NCI-H1105 treated with DMSO at 0.1 percent for 48 hours (cell line): ENCODE measurements around the gene HIBCH.
"Not testable (repeated sequence)": the region's sequence is repeated elsewhere in the genome, so short reads cannot be mapped to it uniquely, and the experiment has no call there.

ENCODE experiments used
- DNase-seq: peaks from one replicate; lab custom pipeline; 2025; lab: John Stamatoyannopoulos, UW

The HIBCH gene

DNA sequence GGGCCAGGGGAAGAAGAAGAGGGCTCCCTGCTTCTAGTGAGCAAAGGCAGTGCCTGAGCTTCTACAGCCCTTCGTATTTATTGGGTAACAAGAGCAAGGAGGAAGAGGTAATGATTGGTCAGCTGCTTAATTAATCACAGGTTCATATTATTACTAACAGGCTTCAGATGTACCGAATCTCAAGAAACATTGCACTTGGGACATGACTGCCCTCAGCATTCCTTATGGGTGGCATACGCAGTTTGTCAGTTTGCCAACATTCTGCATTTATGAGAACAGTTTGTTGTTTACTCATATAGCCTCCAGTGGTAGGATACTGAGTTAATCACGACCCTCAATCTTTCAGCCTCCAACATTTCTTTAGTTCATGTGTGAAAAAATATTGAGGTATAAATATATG is 84.5 kb downstream of the HIBCH start:
- DNase-seq: no peak

DNA sequence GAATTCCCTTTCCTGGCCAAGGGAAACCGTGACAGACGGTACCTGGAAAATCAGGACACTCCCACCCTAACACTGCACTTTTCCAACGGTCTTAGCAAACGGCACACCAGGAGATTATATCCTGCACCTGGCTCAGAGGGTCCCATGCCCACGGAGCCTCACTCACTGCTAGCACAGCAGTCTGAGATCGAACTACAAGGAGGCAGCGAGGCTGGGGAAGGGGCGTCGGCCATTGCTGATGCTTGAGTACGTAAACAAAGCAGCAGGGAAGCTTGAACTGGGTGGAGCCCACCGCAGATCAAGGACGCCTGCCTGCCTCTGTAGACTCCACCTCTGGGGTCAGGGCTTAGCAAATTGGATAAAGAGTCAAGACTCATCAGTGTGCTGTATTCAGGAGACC is 95.6 kb downstream of the HIBCH start:
- DNase-seq: not testable (repeated sequence)

DNA sequence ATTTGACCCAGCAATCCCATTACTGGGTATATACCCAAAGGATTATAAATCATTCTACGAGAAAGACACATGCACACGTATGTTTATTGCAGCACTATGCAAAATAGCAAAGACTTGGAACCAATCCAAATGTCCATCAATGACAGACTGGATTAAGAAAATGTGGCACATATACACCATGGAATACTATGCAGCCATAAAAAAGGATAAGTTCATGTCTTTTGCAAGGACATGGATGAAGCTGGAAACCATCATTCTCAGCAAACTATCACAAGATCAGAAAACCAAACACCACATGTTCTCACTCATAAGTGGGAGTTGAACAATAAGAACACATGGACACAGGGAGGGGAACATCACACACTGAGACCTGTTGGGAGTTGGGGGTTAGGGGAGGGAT is 96.9 kb downstream of the HIBCH start:
- DNase-seq: not testable (repeated sequence)

DNA sequence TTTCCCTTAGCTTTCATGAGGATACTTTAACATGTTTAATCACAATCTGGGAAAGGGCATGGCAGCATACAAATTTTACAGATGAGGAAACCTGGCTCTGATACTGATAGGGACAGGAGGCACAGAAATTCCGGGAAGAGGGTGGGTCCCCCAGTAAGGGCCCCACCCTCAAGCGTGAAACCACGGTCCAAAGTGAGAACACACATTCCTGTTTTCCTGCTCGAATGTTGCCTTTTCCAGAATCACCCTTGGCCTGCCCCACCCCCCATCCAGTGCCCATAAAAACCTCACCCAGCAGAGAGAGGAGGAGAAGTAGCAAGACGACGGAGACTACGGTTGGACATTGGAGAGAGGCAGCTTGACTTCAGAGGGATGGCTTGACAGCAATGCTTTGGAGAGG is 98.2 kb downstream of the HIBCH start:
- no peak for DNase-seq

DNA sequence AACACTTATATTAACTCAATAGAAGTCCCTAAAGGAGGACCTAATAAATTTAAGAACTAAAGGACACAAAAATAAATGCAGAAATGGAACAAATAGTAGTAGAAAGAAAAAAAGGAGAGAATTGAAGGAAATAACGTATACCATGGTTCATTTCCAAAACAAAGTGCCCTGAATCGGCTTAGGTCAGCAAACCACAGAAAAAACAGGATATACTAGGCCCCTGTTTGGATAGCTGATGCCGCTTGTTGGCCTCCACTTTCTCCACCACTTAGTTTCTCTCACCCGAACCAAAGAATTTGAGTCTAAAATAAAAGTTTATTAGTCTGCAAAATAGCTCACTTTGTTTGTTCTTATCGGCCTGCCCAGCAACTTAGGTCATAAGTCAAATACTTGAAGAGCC is 100.4 kb downstream of the HIBCH start:
- DNase-seq: no peak

DNA sequence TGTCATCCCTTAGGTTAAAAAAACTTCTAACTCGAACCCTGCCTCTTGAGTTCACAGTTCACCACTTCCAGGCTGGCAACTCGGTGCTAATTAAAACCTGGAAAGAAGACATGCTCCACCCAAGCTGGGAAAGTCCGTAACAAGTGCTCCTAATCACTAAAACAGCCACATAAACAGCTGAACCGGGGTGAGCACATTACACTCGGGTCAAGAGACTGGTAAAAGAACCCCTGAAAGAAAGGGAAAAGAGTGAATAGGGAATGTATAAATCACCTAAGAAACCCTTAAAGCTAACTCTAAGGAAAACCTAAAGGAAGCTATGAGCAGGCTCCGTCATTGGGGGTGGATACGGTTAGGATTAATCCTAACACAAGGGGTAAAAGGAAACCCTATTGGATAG is 102.0 kb downstream of the HIBCH start:
- DNase-seq: no peak

DNA sequence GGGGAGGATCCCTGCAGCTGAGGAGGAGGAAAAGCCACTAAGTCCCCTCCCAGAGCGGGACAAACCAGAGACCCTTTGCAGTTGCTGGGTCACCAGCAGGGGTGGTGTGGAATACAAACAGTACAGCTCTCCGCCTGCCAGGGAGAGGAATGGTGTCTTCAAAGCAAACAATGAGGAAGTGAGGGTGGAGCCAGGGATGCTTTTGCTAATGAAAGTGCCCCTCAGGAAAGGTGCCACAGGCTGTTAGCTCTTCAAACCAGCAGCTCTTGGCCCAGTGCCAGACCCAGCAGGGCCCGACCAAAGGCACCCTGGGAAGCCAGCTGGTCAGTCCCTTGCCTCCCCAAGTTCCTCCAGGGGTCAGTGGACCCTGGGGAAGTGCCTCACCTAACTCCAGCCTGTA is 102.8 kb downstream of the HIBCH start:
- DNase-seq: peak; percentile 65

DNA sequence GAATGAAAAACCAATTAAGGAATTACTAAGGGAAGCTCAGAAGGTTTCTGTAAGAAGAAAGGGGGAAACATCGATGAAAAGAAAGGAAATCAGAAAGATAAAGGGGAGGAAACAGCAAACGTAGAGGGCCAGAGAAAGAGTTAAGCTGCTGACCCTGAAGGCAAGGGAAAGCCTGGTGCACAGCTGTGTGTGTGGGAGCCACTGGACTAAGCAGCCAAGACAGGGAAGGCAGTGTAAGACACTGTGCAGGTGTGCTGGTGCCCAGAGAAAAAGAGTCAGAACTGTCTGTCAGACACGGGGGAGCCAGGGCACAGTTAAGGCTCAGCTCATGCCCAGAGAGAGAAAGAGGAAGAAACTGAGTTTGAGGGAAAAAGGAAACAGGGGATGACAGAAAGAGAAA is 104.0 kb downstream of the HIBCH start:
- DNase-seq: no peak

DNA sequence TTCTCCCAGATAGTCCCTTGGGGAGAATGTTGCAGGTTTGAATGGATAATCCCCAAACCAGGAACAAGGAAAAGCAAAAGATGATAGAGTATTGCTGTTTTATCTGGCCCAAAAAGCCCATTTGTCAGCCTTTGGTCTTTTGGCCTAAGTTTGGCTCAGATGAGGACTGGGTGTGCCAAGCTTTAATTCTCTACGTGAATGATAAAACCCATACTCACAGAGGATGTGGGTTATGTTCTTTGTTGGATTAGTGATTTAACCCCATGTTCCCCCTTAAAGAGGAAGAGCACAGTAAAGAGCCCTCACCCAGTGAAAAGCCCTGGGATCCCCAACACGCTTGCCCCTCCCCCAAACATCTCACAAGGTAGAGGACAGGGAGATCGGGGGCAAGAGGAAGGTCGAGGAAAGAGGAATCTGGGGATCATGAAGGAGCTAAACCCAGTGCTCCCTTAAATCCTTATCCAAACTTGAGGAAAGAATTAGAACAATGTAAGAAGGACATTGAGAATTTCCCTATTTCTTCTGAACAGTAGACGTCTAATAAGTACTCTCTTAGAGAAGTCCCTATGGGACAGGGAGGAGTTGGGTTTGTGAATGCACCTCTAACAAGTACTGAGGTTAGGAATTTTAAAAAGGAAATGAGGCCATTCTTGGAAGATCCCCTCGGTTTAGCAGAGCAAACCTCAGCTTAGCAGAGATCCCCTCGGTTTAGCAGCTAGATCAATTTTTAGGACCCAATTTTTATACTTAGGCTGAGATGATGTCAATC is 105.0 kb downstream of the HIBCH start:
- DNase-seq: no peak

DNA sequence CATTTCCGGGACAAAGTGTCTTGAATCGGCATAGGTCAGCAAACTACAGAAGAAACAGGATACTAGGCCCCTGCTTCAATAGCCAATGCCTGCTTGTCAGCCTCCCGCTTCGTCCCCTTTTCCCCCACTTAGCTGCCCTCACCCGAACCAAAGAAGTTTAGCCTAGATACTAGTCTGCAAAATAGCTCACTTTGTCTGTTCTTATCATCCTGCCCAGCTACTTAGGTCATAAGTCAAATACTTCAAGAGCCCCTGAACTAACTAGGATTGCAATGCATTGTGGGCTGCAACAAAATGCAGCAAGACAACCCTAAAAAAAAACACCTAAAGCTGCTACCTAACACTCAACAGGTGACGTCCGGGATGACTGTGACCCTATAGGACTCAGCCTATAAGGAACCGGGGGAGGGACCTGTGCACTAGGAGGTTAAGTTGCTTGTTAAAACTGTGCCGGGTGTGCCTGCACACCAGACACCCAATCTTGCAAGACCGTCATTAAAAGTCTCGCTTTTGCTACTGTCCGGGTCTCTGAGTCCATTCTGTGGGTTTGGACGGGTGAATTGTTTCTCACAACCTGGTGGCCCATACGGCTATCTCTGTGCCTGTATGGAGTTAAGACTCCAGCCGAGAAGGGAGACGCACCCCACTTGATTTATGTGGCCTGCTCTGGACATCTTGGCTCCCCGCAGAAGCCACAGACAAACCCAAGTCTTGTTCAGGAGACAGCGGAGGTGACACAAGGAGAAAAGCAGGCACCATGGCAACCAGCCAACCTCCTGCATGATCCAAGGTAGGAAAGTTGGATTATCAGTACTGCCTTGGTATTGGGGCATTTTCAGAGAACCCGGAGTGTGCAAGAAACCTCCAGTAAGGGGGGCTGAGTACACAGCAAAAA is 105.9 kb downstream of the HIBCH start:
- DNase-seq: no peak

DNA sequence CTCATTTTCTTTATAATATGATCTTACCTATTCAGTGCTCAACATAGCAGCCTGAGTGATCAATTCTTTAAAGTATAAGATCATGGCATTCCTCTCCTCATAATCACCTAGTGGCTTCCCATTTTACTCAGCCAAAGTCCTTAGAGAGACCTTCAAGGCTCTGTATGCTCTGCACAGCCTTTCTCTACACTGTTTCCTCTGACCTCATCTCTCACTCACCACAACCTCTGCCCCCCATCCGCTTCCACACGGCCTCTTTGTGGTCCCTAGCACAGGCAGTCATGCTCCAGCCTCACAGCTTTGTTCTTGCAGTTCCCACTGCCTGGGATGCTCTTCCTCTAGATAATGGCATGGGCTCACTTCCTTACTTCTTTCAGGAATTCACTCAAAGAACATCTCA is 109.2 kb downstream of the HIBCH start:
- DNase-seq: no peak

DNA sequence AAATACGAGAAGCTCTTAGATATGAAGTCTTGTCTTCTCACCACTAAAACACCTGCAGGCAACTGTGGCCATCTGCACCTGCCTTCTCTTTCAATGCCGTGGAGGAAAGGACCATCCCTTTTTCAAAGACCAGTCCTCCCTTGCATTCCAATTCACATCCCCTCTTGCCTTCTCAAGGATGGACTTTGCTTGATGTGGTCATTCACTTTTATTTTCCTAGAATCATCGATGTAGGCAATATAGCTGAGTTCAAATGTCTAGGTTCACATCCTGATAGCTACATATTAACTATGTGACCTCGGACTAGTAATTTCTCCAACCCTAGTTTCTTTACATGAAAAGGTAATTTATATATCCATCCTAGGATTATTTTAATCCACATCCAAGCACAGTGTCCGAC is 110.1 kb downstream of the HIBCH start:
- DNase-seq: no peak

DNA sequence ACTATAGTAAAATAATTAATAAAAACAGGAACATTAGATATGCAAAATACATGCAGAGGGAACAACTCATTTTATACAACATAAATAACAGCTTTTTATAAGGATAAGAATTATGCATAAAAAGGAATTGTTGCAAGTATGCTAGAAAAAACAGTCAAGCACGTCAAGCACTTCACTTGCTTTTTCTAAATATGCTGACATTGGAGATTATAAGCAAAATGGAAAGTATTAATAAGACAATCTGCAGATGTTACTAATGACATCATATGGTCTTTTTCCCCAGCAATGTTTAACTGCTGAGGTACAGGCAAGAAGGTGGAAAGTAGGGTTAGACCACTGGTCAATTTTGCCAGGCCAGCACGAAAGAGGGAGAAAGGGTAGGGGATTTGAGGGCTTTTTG is 111.7 kb downstream of the HIBCH start:
- DNase-seq: no peak

DNA sequence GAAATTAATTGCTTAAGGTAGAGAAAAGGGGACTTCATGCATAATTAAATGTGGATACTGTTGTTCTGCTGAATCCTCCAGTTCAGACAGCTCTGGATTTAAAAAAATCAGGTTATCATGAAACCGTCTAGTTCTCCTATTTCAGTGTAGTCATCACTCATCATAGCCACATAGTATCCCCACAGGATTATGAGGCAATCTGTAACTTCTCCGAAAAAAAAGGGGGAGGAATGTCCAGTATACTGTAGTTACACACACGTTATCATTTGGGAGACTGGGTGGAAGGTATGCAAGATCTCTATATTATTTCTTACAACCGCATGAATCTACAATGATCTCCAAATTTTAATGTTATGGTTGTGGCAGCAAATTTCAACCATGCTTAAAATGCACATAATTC is 114.0 kb downstream of the HIBCH start:
- no peak for DNase-seq

DNA sequence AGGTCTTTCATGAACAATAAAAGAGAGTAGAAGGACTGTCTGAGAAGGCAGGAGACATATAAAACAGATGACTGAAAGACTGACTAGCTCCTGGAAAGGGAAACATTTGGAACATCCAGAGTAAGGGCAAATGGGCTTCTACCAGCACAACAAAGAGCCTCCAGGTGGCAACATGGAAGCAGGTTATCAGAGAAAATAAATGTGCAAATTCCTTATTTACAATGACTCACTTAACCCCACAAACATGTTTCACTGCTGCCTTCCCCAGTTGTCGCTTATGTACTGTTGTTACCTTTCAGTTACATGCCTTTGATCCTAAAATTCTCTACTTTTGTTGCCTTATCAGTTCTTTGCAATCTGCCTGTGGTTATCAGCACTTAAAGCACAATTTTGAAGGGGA is 117.0 kb downstream of the HIBCH start:
- DNase-seq: no peak

DNA sequence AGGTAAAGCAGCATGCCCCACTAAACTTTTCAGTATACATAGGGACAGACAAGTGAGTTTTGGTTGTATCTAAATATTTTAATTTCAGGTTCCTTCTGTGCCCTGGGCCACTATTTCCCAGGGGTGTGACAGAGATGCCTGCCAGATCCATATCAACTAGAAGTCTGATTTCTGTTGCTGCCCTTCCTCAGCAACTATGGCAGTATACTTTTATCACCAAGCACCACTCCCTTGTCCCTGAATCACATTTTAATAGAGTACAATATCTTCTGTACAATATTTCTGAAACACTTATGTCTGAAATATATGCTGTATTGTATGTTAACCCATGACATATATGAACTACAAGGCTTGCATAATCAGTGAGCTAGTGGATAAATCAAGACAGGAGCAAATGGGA is 117.6 kb downstream of the HIBCH start:
- no peak for DNase-seq

DNA sequence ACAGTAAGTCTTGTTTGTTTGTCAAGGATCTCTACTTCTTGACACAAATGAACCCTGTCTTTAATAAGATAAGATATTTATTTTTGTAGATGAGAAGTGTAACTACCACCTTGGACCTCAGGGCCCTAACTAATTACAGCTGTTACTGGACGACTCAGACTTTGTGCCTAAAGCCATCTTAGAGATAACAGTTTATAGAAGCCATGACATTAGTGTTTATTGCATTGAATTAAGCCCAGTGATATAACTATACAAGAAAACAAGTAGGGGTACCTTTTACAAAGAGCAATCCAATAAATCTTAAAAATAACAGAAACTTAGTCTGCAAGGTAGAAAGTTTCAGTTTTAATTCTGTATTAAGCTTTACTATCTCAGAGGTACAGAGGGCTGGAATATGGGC is 119.0 kb downstream of the HIBCH start:
- no peak for DNase-seq

DNA sequence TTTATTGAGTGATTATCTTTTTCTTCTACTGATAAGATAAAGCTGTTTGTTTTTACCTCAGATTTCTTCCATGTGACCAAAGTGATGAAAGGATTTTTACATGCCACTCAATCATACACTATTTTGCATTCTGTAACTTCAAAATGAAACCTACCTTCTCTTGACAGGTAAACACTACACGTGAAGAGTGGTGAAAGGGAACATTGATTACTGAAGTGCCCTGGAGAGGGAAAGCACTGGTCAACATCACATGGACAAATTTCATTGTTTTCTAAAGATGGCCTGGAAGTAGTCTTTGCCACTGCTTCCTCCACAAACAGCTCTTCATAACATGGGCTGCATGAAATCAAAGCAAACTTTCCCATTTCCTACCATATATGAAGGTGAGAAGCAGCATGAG is 120.1 kb downstream of the HIBCH start:
- DNase-seq: no peak

DNA sequence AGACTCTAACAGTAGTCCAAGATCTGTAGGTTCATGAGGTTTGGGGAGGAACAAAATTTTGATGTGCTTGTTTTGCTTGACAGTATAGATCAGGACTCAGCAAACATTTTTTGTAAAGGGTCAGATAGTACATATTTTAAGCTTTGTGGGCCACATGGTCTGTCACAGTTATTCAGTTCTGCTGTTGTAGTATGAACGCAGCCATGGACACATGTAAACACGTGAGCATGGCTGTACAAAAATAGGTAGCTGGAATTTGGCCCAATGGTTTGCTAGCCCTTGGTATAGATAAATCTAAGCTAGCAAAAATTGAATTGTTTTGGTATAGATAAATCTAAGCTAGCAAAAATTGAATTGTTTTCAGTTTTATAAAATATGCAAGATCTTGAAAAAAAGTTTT is 120.5 kb downstream of the HIBCH start:
- DNase-seq: no peak

DNA sequence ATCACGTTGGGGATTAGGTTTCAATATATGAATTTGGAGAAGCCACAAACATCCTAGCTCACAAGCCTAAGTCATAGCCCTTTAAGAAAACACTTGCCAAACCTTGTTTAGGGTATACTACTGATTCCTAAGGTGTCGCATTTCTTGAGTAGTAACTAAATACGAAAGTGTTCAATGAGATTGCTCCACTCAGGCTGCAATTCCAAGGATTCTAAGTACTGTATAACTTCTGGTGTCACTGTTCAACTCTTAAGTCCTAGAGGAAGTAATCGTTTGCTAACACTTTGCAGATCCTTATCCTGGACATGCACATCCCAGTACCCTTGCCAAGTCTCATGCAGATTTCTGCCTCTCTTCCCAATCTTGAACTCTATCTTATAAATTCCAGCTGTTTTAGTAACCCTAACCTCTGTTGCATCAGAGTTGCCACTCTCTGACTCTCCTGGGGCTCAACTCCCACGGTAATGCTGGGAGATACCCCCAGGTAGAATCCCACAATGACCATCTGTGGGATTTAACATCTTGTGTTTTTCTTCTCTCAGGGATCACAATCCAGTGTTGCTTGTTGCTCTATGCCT is 122.4 kb downstream of the HIBCH start:
- DNase-seq: no peak

DNA sequence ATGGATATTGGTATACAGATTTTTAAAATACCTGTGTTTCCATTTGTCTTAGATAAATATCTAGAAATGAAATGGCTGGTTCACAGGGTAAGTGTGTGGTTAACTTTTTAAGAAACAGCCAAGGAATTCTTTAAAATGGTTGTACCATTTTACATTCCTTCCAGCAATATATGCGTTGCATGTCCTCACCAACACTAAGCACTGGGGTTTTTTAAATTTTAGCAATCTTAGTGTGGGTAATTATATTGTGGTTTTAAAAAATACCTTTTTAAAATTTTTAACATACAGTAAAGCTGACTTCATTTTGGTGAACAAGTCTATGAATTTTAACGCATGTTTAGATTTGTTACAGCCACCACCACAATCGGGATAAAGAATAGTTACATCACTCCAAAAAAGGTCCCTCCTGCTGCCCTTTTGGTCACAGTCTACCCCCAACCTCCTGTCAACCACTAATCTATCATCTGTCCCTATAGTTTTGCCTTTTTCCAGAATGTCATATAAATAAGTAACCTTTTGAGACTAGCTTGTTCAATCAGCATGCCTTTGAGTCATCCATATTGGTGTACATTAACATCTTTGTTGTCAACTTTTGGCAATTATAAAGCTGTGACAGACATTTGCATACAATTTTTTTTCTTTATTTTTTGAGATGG is 129.0 kb downstream of the HIBCH start:
- no peak for DNase-seq

DNA sequence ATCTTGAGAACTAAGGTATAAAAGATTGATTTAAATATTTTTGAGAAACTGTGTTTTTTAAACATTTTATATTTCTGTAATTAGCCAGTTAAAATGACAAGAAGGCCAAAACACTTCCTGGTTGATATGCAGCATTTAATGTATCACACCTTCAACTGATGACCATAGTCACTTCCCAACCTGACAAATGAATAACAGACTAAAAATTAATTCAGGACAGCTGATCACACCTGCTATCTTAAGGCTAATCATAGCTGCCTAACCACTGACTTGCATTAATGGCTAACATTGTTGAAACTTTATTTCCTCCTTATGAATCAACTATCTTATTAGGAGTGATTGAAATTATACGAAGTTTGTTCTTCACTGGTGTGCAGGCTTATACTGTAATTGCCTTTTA is 131.3 kb downstream of the HIBCH start:
- DNase-seq: no peak

DNA sequence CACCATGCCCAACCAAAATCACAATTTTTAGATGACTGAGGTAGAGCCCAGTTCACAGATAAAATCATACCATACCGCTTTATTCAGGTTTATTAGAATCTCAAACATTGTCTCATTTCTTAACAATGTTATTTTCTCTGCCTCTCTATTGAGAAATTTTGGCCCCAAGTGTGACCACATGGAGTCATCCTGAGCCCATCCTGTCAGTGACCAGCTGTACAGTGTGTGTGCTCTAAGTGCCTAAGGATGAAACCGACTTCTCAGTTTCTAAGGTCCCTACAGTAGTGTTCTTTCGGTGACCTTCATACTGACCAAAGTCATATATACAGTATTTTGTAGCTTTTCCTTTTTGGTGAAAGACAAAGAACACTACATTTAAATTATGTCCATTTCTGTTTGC is 133.4 kb downstream of the HIBCH start:
- no peak for DNase-seq
